ENCODE data around the gene GFI1B. TPM values are rescaled to one million over a fixed set of nuclear protein-coding genes. Genes with fewer than 3 reads are reported as not detected.

GFI1B gene
- total RNA-seq: 2.0 TPM

DNA sequence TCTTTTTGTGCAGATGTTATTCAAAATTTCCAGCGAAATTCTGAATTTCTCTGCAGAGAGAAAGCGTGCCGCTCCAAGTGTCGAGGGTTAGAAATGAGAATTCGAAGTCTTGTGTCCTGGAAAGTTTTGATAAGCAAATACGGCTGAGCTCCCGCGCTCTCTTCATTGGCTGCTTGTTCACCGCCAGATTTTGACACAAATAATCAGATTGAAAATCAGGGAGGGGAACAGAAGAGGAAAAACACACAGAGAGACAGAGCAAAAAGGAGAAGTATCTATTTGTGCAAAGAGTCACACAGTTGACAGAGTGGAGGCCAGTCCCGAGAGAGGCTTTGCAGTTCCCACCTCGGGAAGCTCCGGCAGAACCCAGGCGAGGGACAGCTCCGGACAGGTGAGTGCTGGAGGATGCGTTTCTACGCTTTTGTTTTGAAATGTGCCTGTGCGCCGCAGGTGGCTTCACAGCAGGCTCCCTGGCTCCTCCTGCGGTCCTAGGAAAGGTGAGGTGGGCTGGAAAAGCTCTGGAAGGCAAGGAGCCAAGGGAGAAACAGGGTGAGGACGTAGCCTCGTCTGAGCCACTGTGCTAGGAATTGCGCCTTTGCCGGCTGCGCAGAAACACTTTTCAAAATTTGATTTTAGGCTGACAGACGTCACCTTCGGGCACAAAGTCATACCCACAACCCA lies at the start of gene GFI1B:
Gene GFI1B, plus strand, starts transcription at position 244 of the 681 bp plus-strand sequence. CDS start 7,985 bp downstream, outside the sequence.

DNA sequence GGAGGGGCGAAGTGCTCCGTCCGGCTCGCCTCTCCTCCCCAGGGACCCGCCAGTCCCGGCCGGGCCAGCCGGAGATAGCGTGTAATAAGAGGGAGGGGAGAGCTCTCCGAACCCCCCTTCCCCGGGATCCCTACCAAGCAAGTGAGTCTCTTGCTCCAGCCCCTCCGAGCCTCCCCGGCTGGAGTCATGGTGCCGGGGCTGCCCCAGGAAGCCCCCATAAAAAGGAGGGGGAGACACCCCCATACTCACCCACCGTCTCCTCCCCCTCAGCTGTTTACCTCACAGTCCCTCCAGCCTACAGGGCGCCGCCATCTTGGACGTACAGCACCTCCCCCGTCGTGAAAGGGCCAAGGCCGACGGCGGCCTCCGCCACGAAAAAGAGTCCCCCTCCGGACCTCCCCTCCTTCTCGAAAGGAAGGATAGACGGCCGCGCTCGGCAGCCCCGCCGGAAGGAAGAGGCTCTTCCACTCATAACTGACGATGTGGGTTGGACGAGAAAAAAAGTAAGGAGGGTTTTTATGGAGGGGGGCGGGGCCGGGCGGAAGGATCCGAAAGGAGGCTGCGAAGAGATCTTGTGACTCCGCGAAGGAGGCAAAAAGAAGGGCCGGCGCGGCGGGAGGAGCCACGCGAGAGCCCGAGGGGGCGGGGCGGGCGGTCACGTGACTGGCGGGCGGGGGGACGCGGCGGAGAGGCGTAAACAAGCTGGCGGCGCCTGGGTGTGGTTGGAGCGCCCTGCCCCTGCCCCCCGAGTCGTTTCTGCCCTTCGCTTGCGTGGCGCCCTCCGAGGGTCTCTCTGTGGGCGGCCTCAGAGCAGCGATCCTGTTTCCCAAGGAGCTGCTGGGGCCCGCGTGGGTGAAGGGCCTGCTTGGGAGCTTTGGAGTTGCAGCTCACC lies 34.0 kb upstream of the GFI1B start, which contains the start of gene TSC1:
Gene TSC1, minus strand, starts transcription at position 323 of the 892 bp plus-strand sequence. CDS start 15,744 bp downstream, outside the sequence.

DNA sequence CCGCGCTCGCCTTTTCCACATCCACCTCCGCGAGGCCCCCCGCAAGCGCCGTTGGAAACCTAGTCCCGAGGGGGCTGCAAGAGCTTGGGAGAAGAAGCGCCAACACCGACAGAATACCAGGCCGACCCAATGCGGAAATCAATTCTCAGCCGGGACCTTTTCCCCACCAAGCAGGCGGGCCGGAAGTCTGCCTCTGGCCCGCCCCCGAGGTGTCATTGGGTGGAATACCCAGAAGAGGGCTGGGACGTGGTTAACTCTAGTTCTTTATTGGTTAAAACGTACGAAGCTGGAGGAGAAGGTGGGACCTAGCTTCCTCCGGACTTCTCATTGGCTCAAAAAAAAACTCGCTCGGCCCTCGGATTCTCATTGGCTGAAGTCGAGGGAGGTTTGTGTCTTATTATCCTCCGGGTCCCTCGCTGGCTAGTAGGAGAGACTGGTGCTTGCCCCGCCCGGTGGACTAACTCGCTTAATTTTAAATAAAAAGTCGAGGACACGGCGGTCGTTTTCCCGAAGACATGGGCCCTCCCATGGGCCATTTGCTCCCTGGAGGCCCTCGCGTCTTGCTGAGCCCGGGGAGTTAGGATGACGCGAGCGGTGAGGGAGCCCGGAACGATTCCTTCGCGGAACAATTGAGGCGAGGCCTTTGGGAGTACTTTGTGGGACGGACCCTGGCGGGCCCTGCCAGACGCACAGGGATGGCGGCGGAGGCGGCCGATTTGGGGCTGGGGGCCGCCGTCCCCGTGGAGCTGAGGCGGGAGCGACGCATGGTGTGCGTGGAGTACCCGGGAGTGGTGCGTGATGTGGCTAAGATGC lies 52.0 kb downstream of the GFI1B start, which contains the start of gene GTF3C5:
Gene GTF3C5, plus strand, starts transcription at position 681 of the 813 bp plus-strand sequence. Its CDS starts 15 bp downstream, at position 696.

Small RNA genes within 50 kb of the gene (small RNA-seq; reads per million reads assigned to genes)
- not detected for gene AL593851.1 (ENCODE audit: low replicate concordance)
- gene MIR548AW (ENCODE audit: low replicate concordance): 0.23 reads per million, percentile 9 among the genes with 10 or more reads in this experiment
- not detected for gene RNU7-21P (ENCODE audit: low replicate concordance)

Other genes starting within 250 kb of the GFI1B start
- 1.9 TPM for gene AK8, start 100.4 kb upstream of the GFI1B start, total RNA-seq
- 6.0 TPM for gene SPACA9, start 99.8 kb upstream of the GFI1B start, total RNA-seq
- 63.8 TPM for gene TSC1, start 34.1 kb upstream of the GFI1B start, total RNA-seq
- gene GTF3C5, start 52.3 kb downstream of the GFI1B start, total RNA-seq: 46.4 TPM
- 4.4 TPM for gene CEL, start 83.3 kb downstream of the GFI1B start, total RNA-seq
- gene RALGDS, start 142.5 kb downstream of the GFI1B start, total RNA-seq: 42.4 TPM
- 5.6 TPM for gene GBGT1, start 185.2 kb downstream of the GFI1B start, total RNA-seq
- gene OBP2B, start 230.6 kb downstream of the GFI1B start, total RNA-seq: not detected